Measurements from ENCODE around the gene WDR90.
A peak's percentile ranks its signal among the peaks of the same experiment; 100 is the strongest.

Gene WDR90

GRCh38 chr16:710500-711075, 61.4 kb downstream of the WDR90 start:
- no peak for DNase-seq

- no peak for DNase-seq
Observed at GRCh38 chr16:711084-711483, 61.9 kb downstream of the WDR90 start.

- peak; percentile 92 for DNase-seq
Observed at GRCh38 chr16:711548-712320, 62.6 kb downstream of the WDR90 start.

GRCh38 chr16:712740-713250, 63.6 kb downstream of the WDR90 start:
- DNase-seq, result peak; percentile 81

GRCh38 chr16:714079-714478, 64.9 kb downstream of the WDR90 start:
- DNase-seq, result no peak

GRCh38 chr16:714558-715476, 65.7 kb downstream of the WDR90 start, which contains the start of gene METRN:
METRN (plus strand) TSS chr16:715118; CDS start chr16:715290, 172 bp downstream.
- peak; percentile 96 for DNase-seq

- DNase-seq, result peak; percentile 68
Observed at GRCh38 chr16:715477-716199, 66.5 kb downstream of the WDR90 start.

- DNase-seq, result no peak
Observed at GRCh38 chr16:716200-716568, 67.0 kb downstream of the WDR90 start.

- DNase-seq, result no peak
Observed at GRCh38 chr16:716768-717325, 67.7 kb downstream of the WDR90 start.
